ELR (cell line): Measurements from ENCODE around the gene MORN5.

Experiments used
- DNase-seq: peaks from one replicate; pipeline ENCODE4 v3.0.0-alpha.2; 2015; ENCODE audit warnings: low read depth

MORN5 gene

DNA sequence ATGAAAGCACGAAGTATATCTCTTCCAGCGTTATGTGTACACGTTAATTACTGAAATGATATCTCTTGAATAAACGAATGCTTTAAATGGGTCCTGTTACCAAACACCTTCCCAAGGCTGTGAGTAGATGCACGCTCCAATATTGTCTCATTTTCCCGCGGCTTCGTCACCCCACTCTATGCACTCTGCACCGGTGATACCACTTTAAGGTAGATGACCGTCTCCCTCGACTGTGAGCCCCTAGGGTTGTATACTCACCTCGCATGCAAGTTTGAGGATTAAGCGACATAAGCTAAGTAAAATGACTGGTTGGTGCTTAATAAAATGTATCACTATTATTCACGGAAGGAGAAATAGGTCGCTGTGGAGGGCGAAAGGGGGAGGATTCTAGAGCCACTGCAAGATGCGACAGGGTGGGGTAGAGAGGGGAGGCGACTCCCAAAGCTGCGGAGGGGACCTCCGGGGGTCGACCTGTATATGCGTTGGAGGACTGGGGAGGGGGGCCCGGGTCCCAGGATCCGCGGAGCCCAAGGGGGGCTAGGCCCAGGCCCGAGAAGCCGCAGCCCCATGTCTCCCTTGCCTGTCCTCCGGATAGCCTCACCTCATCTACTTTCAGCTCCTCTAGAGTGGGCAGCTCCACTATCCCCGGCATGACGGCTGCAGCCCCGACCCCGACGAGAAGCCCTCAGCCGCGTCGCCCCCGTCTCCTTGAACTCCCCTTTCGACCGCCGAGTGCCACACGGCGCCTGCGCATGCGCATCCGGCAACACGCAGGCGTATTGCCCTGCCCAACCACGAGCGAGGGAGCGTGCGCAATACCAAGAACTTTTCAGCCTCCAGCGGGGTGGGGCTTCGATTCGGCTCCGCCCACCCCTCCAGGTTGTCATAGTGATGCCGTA is at the start of gene MORN5, which contains the start of gene NDUFA8:
TSS of gene MORN5 (plus strand) at position 883 of the 899 bp plus-strand sequence. CDS start 65 bp downstream, outside the sequence.
TSS of gene NDUFA8 (minus strand) at position 754 of the 899 bp plus-strand sequence. CDS start at position 652, 102 bp downstream.
- peak; percentile 97 for DNase-seq

DNA sequence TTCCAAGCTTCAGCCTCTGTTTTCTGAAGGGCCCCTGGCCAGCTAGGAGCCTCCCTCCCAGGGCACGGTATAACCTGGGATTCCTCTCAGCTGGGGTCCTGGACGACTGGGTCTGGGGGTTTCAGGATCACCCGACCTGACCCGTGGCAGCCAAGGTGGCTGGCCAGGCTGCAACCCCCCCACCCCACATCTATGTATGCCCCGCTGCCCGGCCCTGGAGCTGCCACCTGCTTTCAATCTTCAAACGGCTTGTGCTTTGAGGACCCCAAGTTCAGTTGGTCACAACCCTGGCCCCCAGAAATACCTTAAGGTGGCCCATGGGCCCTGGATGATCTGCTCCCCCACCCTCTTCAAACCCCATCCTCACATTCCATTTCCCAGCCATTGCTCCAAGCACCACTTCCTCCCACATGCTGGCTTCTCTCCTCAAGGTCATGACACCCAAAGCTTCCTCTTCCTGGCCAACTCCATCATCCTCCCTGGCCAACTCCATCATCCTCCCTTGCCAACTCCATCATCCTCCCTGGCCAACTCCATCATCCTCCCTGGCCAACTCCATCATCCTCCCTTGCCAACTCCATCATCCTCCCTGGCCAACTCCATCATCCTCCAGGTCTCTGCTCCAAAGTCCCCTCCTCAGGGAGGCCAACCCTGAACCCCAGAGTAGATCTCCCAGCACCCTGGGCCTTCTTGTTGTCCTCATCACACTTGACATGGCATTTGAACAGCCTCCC is 49.4 kb upstream of the MORN5 start:
- DNase-seq, result no peak

DNA sequence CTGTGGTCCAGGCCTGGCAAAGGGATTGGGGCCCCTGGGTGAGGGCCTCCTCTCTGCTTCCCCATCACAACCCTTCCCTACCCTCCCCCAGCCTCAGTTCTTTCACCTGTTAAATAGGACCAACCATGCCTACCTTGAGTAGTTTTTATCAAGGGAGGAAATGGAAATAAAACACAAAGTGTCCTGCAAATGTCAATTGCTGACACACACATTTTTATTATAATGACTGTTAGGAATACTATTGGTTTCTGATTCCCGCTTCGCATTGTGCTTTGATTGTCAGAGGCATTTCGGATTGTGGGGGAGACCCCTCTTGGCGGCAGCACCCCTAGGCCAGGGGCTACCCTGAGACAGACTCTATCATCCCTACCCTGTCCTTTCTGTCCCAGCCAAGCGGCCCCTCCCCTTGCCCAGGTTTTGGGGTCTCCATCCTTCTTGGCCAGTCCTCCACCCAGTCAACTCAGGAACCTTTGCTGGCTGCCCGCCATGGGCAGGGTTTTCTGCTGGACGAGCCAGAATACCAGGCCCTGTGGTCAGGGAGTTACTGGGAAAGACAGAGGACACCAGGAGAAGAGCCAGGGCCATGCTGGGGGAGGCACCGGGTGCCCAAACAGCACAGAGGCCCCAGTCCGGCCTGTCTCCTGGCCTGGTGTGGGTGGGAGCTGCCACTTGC is 48.2 kb upstream of the MORN5 start:
- DNase-seq, result no peak

DNA sequence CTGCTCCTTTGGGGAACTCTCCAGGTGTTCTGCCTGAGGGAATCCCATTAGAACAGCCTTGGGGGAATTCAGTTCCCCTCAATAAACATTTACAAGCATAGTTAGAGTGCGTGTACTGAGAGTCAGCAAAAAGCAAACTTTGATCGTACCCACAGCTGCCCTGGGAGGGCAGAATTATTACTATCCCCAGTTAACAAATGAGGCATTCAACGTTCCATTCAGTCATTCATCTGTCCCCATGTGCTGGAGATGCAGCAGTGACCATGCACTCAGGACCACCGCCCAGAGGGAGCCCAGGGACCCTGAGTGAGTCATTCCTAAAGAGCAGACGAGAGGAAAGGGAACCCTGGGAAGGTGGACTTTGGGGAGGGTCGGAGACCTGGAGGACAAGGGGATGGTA is 47.5 kb upstream of the MORN5 start:
- no peak for DNase-seq

DNA sequence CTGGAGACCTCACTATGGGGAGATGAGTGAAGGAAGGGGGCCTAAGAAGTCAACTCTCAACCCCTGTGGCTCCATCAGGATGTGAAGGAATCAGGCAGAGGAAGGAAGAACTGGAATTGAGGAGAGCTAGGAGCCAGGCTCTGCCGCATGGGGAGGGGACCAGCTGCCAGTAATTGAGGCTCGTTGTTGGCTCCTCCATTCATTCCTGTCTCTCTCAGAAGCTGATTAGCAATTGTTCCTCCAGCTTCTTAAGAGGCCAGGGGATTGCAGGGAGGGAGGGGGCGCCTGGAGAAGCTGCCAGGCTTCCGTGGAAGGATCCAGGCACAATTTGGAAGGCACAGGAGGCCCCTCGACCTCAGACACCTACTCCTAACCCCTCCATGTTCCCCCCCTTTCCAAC is 46.1 kb upstream of the MORN5 start:
- no peak for DNase-seq

DNA sequence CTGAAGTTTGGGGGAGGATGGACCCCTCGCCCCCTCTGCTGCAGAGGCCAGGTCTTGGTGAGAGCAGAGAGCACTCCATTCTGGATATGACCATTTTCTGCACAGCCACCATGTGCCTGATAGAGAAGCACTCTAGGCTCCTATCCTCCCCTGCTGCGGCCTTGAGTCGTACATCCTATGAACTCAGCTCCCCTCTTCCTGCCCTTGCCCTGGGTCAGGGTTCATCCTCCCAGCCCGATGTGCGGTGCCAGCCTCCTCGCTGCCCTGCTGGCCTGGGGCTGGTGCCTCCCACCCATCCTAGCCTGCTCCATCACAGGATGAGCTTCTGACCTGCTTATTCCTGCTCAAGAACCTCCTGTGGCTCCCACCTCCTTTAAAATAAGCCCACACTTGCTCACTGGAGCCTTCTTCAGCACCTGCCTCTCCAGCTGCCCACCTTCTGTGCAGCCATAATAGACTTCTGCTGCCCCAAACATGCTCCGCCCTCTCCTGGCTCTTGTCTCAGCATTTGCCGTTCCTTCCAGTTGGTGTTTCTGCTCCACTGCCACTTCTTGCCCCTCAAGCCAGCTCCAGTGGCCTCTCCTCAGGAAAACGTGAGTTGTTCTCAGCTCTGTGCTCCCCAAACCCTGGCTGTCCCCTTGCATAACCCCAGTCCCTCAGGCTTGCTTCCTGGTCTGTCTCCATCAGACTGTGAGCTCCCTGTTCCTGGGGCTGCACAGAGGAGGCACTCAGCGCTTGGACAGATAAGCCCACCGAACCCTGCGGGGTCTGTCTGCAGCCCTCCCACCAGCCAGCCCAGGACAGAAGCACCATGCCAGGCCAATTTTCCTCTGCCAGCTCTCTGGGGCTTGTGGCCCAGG is 44.3 kb upstream of the MORN5 start:
- no peak for DNase-seq

DNA sequence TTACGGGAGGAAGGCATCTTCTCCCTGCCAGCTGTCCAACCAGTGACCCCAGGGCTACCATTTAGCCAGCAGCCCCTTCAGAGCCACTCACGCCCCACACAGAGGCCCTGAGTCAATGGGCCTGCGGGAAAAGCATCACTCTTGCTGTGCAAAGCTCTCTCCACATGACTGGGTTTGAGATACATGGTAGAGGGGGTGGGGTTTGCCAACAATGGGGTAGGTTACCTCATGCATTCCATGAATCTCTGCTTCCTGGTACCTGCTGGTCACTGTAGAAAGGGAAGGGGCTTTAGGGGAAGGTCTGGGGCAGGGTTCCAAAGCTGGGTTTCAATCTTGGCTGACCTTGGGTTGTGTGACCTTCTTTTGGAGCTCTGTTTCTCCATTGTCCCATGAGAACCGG is 43.7 kb upstream of the MORN5 start:
- no peak for DNase-seq

DNA sequence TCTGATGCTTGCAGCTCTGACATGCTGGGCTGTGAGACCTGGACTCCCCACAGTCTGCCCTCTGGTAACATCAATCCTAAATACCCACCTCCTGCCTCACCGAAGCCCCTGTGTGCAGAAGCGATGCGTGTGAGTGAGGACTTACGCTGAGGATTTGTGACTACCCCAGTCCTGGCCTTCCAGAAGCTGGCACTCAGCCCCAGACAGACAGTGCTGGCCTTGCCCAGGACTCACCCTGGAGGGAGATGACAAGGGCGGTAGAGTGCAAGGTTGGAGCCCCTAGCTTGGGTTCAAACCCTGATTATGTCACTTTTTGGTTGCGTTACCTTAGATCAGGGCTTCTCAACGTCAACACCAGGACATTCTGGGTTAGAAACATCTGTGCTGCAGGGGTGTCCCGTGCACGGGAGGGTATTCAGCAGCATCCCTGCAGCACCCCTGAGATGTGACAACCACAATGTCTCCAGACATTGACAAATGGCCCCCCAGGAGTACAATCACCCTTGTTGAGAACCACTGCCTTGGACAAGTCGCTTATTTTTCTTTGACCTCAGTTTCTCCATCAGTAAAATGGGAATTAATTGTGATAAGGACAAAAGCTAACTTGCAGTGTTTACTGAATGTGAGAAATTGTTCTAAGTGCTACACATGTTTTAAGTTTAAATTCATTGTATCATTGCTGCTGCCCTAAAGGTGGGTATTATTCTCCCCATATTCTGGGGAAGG is 43.1 kb upstream of the MORN5 start:
- DNase-seq, result no peak

DNA sequence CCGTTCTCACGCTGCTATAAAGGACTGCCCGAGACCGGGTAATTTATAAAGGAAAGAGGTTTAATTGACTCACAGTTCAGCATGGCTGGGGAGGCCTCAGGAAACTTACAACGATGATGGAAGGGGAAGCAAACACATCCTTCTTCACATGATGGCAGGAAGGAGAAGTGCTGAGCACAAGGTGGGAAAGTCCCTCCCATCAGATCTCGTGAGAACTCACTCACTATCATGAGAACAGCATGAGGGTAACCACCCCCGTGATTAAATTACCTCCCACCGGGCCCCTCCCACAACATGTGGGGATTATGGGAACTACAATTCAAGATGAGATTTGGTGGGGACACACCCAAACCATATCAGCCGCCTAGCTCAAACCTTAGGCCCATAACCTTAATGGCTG is 42.5 kb upstream of the MORN5 start:
- DNase-seq, result peak; percentile 24

DNA sequence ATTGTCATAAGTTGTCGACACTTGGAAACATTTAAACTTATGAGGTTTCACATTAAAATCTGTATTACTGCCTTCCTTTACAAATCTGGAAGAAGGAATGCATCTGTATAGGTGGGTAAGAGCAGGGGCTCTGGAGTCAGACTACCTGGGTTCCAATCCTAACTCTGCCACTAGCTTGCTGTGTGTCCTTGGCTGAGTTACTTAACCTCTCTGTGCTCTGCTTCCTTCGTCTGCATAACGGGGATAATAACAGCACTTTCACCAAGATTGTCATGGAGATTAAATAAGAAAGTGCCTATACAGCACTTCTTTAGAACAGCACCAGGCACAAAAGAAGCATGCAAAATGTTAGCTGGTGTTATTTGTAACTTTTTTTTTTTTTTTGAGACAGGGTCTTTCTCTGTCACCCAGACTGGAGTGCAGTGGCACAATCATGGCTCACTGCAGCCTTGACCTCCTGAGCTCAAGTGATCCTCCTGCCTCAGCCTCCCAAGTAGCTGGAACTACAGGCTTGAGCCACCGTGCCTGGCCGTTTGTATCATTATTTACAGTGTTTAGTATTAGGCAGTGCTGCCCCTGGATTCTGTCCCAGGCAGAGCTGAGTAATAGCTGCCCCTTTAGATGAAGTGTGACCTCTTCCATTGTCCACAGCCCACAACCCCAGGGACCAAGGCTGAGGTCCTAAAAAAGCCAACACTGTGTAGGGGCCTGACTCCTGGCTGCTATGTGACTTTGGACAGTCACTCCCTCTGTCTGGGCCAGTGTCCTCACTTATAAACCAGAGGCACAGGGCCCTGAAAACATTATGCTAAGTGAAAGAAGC is 41.2 kb upstream of the MORN5 start:
- DNase-seq, result no peak

DNA sequence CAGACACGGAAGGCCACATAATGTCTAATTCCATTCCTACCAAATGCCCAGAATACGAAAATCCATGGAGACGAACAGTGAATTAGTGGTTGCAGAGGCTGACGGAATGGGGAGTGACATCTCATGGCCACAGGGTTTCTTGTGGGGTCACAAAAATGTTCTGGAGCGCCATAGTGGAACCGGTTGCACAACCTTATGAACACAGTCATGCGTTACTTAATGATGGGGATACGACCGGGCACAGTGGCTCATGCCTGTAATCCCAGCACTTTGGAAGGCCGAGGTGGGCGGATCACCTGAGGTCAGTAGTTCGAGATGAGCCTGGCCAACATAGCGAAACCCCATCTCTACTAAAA is 40.6 kb upstream of the MORN5 start:
- DNase-seq, result no peak

DNA sequence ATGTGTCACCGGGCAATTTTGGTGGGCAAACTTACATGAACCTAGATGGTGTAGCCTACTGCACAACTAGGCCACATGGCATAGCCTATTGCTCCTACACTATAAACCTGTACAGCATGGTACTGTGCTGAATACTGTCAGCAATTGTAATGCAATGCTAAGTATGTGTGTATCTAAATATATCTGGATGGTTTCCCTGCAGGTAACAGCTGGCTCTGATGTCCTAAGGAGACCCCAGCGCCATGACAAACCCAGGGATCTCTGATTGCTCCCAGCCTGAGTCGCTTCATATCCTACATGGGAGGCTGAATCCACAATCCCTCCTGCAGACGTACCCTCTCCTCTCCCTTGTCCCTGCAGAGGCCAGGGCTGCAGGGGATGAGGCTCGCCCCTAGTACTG is 40.0 kb upstream of the MORN5 start:
- no peak for DNase-seq

DNA sequence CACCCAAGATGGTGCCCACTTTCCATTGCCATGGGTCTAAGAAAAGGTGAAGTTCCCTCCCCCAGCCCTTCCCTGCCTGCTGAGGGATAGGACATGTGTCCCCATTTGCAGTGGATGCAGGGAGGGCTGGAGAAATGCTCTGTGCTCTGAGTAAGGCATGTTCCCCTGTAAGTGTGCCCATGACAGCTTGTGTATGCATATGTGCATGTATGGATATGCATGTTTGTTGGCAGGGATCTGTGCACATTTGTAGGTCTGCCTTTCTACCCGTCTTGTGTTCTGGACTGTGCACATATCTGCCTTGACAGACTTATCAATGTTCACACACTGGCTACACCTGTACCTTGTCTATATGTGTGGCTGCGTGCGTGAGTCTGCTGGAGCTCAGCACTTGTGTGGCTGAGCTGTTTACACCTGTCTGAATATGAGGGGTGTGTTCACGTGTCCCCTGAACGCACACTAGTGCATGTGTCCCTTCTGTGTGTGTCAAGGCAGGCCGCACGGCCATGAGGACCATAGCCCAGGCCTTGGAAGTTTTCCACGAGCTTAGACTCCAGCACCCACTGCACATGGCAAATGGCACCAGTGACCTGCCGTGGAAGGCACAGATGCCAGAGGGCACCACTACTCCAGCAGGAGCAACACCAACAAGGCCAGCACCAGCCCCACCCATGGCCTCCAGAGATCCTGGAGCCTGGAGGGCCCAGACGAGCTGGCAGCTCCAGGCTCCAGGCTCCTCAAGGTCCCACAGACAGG is 39.2 kb upstream of the MORN5 start:
- DNase-seq, result no peak

DNA sequence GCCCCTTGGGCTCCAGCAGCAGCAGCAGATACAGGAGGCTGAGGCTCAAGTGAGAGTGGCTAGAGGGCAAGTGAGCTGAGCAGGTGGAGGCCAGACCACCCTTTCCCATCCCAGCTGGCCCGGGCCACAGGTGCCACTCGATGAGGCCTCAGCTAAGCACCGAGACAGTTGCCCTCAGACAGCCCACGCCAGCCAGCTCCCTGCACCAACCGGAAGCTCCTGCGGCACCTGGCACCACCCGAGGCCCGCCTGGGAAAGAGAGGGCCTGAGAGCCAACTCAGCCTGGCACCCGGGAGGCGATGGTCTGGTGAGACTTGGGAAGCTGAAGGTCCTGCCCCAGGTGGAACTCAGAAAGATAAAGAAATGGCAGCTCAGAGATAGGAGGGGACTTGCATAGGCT is 38.3 kb upstream of the MORN5 start:
- no peak for DNase-seq

DNA sequence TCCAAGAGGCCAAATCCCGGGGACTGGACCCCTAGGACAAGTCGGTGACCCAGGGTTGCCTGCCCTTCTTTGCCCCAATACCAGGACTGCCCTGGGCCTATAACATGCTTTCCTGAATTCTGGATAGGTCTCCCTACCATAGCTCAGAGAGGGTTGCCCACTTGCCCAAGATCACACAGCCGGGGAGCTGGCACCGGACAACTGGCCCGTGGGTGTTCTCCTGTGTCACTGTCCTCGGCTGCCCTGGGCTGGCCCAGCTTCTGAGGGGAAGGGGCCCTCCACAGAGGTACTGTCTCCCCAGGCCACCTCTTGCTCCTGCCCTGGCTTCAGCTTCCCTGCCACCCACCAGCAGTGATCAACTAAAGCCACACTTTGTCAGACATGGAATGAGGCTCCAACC is 37.8 kb upstream of the MORN5 start:
- DNase-seq, result no peak

DNA sequence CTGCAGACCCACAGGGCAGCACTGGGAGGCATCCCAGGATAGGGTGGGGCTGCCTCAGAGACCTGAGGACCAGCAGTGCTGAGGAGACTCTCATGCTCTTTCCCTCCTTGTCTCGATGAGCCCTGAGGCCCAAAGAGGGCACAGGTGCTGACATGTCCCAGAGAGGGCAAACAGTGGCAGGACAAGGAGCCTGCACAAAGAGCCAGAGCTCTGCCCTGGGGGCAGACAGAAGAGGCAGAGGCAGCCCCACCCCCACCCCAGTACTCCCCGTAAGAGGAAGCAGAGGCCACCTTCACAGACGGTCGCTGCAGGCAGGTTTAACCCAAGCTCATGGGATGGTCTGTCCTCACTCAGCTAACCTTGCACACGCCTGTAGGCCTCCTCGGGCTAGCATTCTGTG is 37.2 kb upstream of the MORN5 start:
- DNase-seq, result no peak

DNA sequence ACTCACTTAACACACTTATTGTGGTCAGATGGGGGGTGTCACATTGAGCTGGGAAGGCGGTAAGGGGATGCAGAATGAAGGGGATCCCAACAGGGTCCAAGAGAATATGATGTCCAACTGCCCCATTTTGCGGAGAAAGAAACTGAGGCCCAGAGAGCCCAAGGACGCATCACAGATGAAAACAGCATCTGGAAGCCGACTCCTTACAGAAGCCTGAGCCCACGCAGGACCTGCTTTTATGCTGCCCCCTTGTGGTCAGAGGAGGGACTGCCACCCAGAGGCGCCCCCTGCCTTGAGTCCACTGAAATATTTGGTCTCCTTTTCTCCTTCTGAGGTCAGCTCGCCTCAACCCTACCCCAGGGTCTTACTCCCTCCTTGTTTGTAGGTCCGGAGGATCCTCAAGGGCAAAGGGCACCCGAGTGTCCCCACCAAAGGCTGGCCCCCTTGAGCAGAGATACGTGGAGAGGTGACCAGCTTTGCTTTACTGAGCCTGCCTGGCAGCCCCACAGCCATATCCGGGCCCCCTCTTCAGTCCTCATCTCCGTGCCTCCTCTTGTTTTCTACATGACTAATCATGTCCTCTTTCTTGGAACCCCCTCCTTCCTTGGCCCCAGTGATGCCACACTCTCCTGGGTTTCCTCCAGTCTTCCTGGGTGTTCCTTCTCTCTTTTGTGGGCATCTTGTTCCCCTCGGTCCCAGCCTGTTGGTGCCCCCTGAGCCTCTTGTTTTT is 36.6 kb upstream of the MORN5 start:
- DNase-seq, result peak; percentile 74

DNA sequence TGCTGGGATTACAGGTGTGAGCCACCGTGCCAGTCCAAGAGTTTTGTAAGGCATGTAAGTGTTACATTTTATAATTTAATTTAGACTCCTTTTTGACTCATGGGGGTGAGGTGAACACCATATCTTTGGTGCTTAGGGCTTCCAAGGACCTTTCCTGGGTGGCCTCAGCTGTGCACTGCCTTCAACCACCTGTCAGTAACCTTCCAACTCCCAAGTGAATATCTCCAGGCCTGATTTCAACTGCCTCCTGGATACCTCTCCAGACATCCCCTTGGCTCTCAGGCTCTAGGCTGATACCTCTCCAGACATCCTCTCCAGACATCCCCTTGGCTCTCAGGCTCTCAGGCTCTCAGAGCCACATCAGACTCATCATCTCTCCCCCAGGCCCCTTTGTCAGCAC is 35.7 kb upstream of the MORN5 start:
- DNase-seq, result no peak

DNA sequence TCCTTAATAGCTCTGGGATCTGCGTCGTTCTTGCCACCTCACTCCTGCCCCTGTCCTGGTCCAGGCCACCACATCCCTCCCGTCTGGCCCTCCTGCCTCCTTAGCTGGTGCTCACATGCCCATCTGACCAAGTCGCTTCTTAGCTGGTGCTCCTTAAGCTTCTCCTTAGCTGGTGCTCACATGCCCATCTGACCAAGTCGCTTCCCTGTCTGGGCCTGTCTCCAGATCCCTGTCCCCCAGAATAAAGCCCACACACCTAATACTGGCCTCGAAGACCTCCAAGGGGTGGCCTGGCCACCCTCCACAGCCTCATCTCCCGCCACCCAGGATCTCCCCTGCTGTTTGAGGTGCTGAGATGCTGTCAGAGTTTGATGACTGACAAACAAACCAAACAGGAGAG is 35.2 kb upstream of the MORN5 start:
- no peak for DNase-seq
